Measurements from ENCODE around the gene CRYBB1. TPM values are rescaled to one million over a fixed set of nuclear protein-coding genes. Genes with fewer than 3 reads are reported as not detected.

The CRYBB1 gene
- polyA plus RNA-seq, 1 of the 3 experiments (the other 2 are of a cell fraction) = 0.05 TPM

- H3K27ac ChIP-seq (ENCODE audit: low read depth in 2 of 2, low read length in 1 of 2) = peak overlapping the region in 1 of 2 experiments; percentile 92; a peak in 2 of 4 replicates
- CTCF ChIA-PET = no interaction called here
Measured at GRCh38 chr22:26551568-26551967, 66.3 kb downstream of the CRYBB1 start.

GRCh38 chr22:26550498-26551033, 67.3 kb downstream of the CRYBB1 start:
- H3K27me3 ChIP-seq (ENCODE audit: insufficient read depth) = no peaks in the 10 kb centered on the region
- peak overlapping the region; percentile 43 for H3K4me2 ChIP-seq
- H4K20me1 ChIP-seq (ENCODE audit: insufficient read depth) = no peaks in the 10 kb centered on the region
- H2AFZ ChIP-seq (ENCODE audit: low read depth) = peak overlapping the region; percentile 66; the same call in 1 of the 2 replicates
- POLR2A ChIA-PET = no interaction called here
- H3K9ac ChIP-seq = peak overlapping the region; percentile 48; the same call in 1 of the 2 replicates
- H3K9me3 ChIP-seq = no peaks in the 10 kb centered on the region
- H3K79me2 ChIP-seq (ENCODE audit: insufficient read depth) = peaks cover 55% of the 10 kb centered on the region
- H3K36me3 ChIP-seq (replicated peaks in 1 of 2; ENCODE audit: control insufficient read depth in 1 of 2, insufficient read depth in 2 of 2, low read length in 1 of 2) = no peaks in the 10 kb centered on the region
- 47% methylated on average over 7 of the region's 8 CpGs for WGBS (ENCODE audit: low lambda C conversion rate)
- peak overlapping the region in 1 of 2 experiments; percentile 92; a peak in 2 of 4 replicates for H3K27ac ChIP-seq (ENCODE audit: low read depth in 2 of 2, low read length in 1 of 2)
- no peaks in the 10 kb centered on the region for H3K9me2 ChIP-seq
- DNase-seq = no peak
- peaks cover 0 to 25% of the 10 kb centered on the region in 2 experiments; a peak in 3 of 4 replicates for H3K4me1 ChIP-seq (ENCODE audit: control insufficient read depth in 1 of 2, insufficient read depth in 2 of 2, low read depth in 1 of 2, low read length in 1 of 2)
- no peak overlapping the region; a peak in 1 of 4 replicates for H3K4me3 ChIP-seq (ENCODE audit: low read depth in 2 of 2, low read length in 1 of 2)
- peaks cover 17% of the 10 kb centered on the region for H3F3A ChIP-seq (replicated peaks; ENCODE audit: insufficient read depth)
- CTCF ChIA-PET = interaction anchor here (0.9 kb wide), 1 partner anchor 183 kb away, joined by 3 read pairs; no protein-coding TSS in a partner anchor
- TF ChIP-seq TAF1 (IDR thresholded peaks at IDR 0.05; ENCODE audit: borderline replicate concordance, low read depth, low read length) (no peak), POLR2AphosphoS5 (IDR thresholded peaks at IDR 0.05; ENCODE audit: low read depth, low read length) (no peak), YY1 (IDR thresholded peaks at IDR 0.05; ENCODE audit: low read depth) (no peak), GATA2 (CRISPR knock-in tag; IDR thresholded peaks at IDR 0.05) (no peak), CHD2 (IDR thresholded peaks at IDR 0.05; ENCODE audit: low read length, partially characterized antibody) (no peak), USF1 (IDR thresholded peaks at IDR 0.05; ENCODE audit: borderline replicate concordance, low read depth) (peak; percentile 78), TCF12 (IDR thresholded peaks at IDR 0.05) (peak; percentile 67), FOXM1 (IDR thresholded peaks at IDR 0.05; ENCODE audit: low read depth) (no peak), ELF1 (IDR thresholded peaks at IDR 0.05) (no peak), REST (IDR thresholded peaks at IDR 0.05; ENCODE audit: low read depth, low read length) (no peak), NRF1 (IDR thresholded peaks at IDR 0.05; ENCODE audit: low read depth, low read length) (no peak)

More at GRCh38 chr22:26551568-26551967, 66.3 kb downstream of the CRYBB1 start:
- 97% methylated on average over 2 of the region's 2 CpGs for WGBS (ENCODE audit: low lambda C conversion rate)
- Histone ChIP-seq H3F3A (replicated peaks; ENCODE audit: insufficient read depth) (peaks cover 17% of the 10 kb centered on the region), H3K36me3 (replicated peaks in 1 of 2; ENCODE audit: control insufficient read depth in 1 of 2, insufficient read depth in 2 of 2, low read length in 1 of 2) (no peaks in the 10 kb centered on the region), H3K9ac (peak overlapping the region; percentile 48; the same call in 1 of the 2 replicates), H3K4me3 (ENCODE audit: low read depth in 2 of 2, low read length in 1 of 2) (no peak overlapping the region), H3K9me3 (no peaks in the 10 kb centered on the region), H3K27me3 (ENCODE audit: insufficient read depth) (no peaks in the 10 kb centered on the region), H4K20me1 (ENCODE audit: insufficient read depth) (no peaks in the 10 kb centered on the region), H2AFZ (ENCODE audit: low read depth) (no peak overlapping the region), H3K79me2 (ENCODE audit: insufficient read depth) (peaks cover 48% of the 10 kb centered on the region), H3K9me2 (no peaks in the 10 kb centered on the region), H3K4me2 (peak overlapping the region; percentile 43), H3K4me1 (ENCODE audit: control insufficient read depth in 1 of 2, insufficient read depth in 2 of 2, low read depth in 1 of 2, low read length in 1 of 2) (peaks cover 0 to 25% of the 10 kb centered on the region in 2 experiments; a peak in 3 of 4 replicates)
- no peak for TF ChIP-seq SMC3 (IDR thresholded peaks at IDR 0.05; ENCODE audit: low read depth, low read length)
- TF ChIP-seq FOSL2 (IDR thresholded peaks at IDR 0.05; ENCODE audit: borderline replicate concordance, low read depth) = no peak
- TF ChIP-seq CTCF (IDR thresholded peaks at IDR 0.05) = no peak
- TF ChIP-seq GATA2 (CRISPR knock-in tag; IDR thresholded peaks at IDR 0.05) = no peak
- no peak for TF ChIP-seq CHD2 (IDR thresholded peaks at IDR 0.05; ENCODE audit: low read length, partially characterized antibody)
- TF ChIP-seq USF2 (IDR thresholded peaks at IDR 0.05; ENCODE audit: borderline replicate concordance, low read depth, low read length) = no peak
- no peak for TF ChIP-seq YY1 (IDR thresholded peaks at IDR 0.05; ENCODE audit: low read depth)
- no peak for TF ChIP-seq EZH2phosphoT487 (IDR thresholded peaks at IDR 0.05; ENCODE audit: borderline replicate concordance, low read depth)
- TF ChIP-seq RXRA (IDR thresholded peaks at IDR 0.05; ENCODE audit: borderline replicate concordance, low read depth) = no peak
- no peak for TF ChIP-seq RAD21 (IDR thresholded peaks at IDR 0.05; ENCODE audit: low read length)
- no peak for TF ChIP-seq FOXJ3 (CRISPR knock-in tag; IDR thresholded peaks at IDR 0.05)
- no peak for DNase-seq
- POLR2A ChIA-PET = no interaction called here
